HG03432 (cell line): ENCODE results near the gene TTC23.

ENCODE experiments used
- ATAC-seq: cut with Tn5 transposase; IDR thresholded peaks from one replicate; pipeline ENCODE4 v1.9.1; 2021; ENCODE audit warnings: mild to moderate bottlenecking, moderate library complexity; ENCODE audit not compliant: unreplicated experiment

Gene TTC23

GRCh38 chr15:99090011-99090699, 159.2 kb downstream of the TTC23 start:
- ATAC-seq: peak; percentile 99

- ATAC-seq: no peak
Measured at GRCh38 chr15:99087405-99087943, 161.9 kb downstream of the TTC23 start.

- ATAC-seq: no peak
Measured at GRCh38 chr15:99086327-99086667, 163.1 kb downstream of the TTC23 start.
